Measurements from ENCODE around the gene ARHGAP8. TPM values are rescaled to one million over a fixed set of nuclear protein-coding genes. Genes with fewer than 3 reads are reported as not detected.

ARHGAP8 gene
- total and polyA plus RNA-seq, 2 experiments from 2014 or later: 62.8 to 64.9 TPM

DNA sequence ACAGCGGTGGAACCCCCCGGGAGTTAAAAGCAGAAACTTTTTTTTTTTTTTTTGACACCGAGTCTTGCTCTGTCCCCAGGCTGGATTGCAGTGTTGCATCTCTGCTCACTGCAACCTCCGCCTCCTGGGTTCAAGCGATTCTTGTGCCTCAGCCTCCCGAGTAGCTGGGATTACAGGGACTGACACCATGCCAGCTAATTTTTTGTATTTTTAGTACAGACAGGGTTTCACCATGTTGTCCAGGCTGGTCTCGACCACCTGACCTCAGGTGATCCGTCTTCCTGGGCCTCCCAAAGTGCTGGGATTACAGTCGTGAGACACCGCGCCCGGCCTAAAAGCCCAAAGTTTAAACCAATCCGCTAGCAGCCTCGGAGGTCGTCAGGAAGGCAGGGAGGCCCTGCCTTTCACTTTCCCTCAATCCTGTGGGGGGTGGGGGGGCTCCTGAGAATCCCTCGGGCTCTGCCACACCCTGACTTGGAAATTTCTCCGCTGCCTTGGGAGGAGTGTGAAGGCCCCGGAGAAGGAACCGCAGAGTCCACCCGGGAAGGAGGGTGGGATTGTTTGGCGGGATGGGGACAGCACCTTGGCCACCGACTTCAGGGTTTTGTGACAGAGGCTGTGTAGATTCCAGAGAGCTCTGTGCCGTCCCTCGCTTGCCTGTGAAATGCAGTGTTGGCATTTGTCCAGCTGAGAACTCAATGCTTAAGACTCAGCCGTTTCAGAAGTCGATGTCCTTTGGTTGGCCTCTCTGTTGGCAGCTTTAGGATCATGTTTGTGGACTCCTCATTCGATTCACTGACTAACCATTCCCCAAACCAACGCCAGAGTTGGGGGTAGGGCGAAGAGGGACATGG lies 1.0 kb downstream of the ARHGAP8 start (continued):
- TF ChIP-seq, protein P1, sequence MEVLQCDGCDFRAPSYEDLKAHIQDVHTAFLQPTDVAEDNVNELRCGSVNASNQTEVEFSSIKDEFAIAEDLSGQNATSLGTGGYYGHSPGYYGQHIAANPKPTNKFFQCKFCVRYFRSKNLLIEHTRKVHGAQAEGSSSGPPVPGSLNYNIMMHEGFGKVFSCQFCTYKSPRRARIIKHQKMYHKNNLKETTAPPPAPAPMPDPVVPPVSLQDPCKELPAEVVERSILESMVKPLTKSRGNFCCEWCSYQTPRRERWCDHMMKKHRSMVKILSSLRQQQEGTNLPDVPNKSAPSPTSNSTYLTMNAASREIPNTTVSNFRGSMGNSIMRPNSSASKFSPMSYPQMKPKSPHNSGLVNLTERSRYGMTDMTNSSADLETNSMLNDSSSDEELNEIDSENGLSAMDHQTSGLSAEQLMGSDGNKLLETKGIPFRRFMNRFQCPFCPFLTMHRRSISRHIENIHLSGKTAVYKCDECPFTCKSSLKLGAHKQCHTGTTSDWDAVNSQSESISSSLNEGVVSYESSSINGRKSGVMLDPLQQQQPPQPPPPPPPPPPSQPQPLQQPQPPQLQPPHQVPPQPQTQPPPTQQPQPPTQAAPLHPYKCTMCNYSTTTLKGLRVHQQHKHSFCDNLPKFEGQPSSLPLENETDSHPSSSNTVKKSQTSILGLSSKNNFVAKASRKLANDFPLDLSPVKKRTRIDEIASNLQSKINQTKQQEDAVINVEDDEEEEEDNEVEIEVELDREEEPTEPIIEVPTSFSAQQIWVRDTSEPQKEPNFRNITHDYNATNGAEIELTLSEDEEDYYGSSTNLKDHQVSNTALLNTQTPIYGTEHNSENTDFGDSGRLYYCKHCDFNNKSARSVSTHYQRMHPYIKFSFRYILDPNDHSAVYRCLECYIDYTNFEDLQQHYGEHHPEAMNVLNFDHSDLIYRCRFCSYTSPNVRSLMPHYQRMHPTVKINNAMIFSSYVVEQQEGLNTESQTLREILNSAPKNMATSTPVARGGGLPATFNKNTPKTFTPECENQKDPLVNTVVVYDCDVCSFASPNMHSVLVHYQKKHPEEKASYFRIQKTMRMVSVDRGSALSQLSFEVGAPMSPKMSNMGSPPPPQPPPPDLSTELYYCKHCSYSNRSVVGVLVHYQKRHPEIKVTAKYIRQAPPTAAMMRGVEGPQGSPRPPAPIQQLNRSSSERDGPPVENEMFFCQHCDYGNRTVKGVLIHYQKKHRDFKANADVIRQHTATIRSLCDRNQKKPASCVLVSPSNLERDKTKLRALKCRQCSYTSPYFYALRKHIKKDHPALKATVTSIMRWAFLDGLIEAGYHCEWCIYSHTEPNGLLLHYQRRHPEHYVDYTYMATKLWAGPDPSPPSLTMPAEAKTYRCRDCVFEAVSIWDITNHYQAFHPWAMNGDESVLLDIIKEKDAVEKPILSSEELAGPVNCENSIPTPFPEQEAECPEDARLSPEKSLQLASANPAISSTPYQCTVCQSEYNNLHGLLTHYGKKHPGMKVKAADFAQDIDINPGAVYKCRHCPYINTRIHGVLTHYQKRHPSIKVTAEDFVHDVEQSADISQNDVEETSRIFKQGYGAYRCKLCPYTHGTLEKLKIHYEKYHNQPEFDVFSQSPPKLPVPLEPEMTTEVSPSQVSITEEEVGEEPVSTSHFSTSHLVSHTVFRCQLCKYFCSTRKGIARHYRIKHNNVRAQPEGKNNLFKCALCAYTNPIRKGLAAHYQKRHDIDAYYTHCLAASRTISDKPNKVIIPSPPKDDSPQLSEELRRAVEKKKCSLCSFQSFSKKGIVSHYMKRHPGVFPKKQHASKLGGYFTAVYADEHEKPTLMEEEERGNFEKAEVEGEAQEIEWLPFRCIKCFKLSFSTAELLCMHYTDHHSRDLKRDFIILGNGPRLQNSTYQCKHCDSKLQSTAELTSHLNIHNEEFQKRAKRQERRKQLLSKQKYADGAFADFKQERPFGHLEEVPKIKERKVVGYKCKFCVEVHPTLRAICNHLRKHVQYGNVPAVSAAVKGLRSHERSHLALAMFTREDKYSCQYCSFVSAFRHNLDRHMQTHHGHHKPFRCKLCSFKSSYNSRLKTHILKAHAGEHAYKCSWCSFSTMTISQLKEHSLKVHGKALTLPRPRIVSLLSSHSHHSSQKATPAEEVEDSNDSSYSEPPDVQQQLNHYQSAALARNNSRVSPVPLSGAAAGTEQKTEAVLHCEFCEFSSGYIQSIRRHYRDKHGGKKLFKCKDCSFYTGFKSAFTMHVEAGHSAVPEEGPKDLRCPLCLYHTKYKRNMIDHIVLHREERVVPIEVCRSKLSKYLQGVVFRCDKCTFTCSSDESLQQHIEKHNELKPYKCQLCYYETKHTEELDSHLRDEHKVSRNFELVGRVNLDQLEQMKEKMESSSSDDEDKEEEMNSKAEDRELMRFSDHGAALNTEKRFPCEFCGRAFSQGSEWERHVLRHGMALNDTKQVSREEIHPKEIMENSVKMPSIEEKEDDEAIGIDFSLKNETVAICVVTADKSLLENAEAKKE (CRISPR knock-in tag; IDR thresholded peaks at IDR 0.05): no peak
- no peak for TF ChIP-seq CREB1 (CRISPR knock-in tag; IDR thresholded peaks at IDR 0.05; ENCODE audit: low read depth)
- TF ChIP-seq, protein P2, sequence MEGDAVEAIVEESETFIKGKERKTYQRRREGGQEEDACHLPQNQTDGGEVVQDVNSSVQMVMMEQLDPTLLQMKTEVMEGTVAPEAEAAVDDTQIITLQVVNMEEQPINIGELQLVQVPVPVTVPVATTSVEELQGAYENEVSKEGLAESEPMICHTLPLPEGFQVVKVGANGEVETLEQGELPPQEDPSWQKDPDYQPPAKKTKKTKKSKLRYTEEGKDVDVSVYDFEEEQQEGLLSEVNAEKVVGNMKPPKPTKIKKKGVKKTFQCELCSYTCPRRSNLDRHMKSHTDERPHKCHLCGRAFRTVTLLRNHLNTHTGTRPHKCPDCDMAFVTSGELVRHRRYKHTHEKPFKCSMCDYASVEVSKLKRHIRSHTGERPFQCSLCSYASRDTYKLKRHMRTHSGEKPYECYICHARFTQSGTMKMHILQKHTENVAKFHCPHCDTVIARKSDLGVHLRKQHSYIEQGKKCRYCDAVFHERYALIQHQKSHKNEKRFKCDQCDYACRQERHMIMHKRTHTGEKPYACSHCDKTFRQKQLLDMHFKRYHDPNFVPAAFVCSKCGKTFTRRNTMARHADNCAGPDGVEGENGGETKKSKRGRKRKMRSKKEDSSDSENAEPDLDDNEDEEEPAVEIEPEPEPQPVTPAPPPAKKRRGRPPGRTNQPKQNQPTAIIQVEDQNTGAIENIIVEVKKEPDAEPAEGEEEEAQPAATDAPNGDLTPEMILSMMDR (conservative IDR thresholded peaks at IDR 0.05; ENCODE audit: low read depth in 2 of 2): no peak
- TF ChIP-seq ZNF114 (CRISPR knock-in tag; IDR thresholded peaks at IDR 0.05): no peak

DNA sequence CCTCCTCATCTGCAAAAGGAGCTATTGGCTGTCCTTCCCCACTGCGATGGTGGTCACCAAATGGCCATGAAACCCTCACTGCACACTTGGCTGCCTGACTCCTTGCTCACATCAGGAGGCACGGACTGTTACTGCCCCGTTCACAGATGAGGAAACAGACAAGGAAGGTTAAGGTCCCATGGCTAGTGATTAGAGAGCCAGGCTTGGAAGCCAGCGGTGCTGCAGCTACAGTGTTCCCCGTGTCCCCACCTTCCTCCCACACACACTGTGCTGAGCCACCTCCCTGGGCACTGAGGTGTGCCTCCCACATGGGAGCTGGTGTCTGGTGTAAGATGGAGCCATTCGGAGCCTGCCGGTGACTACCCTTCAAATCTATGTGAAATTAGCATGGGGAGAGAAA lies 2.6 kb downstream of the ARHGAP8 start:
- Histone ChIP-seq H3K4me1 (ENCODE audit: insufficient read depth) (peaks cover 27% of the 10 kb centered on the region), H3K4me2 (0 out of 2 replicates have a peak overlapping the region, but pooled peaks have one; percentile 81), H3K4me3 (peak overlapping the region; percentile 44; the same call in 1 of the 2 replicates), H3K79me2 (replicated peaks; ENCODE audit: insufficient read depth) (peaks cover 72% of the 10 kb centered on the region), H3K36me3 (ENCODE audit: insufficient read depth) (no peaks in the 10 kb centered on the region), H3K27me3 (ENCODE audit: insufficient read depth) (no peaks in the 10 kb centered on the region), H3F3A (replicated peaks; ENCODE audit: low read depth) (0 out of 2 replicates have a peak, but pooled peaks cover 7% of the 10 kb centered on the region), H2AFZ (no peak overlapping the region), H3K9me2 (ENCODE audit: insufficient read depth) (no peaks in the 10 kb centered on the region), H3K27ac (ENCODE audit: low read depth) (peak overlapping the region; percentile 87; the same call in 1 of the 2 replicates), H4K20me1 (replicated peaks; ENCODE audit: insufficient read depth) (peaks cover 7% of the 10 kb centered on the region)
- H3K4me3 Mint-ChIP-seq: peak overlapping the region; percentile 56; the same call in 1 of the 3 replicates
- ATAC-seq (no peak), DNase-seq (ENCODE audit: low spot score) (no peak)
- H3K27me3 Mint-ChIP-seq (ENCODE audit: insufficient read depth, low read depth, poor library complexity): peaks cover 25% of the 10 kb centered on the region
- H3K4me1 Mint-ChIP-seq: peaks cover 48% of the 10 kb centered on the region
- peak overlapping the region; percentile 78; the same call in 1 of the 2 replicates for H3K27ac Mint-ChIP-seq
- peaks cover 7% of the 10 kb centered on the region; the same call in 2 of the 3 replicates for H3K9me3 Mint-ChIP-seq
- H3K36me3 Mint-ChIP-seq (ENCODE audit: low read depth): peaks cover 31% of the 10 kb centered on the region
- no peak for TF ChIP-seq EZH2 (IDR thresholded peaks at IDR 0.05; ENCODE audit: low read depth, unreplicated experiment)
- no peak for TF ChIP-seq ZNF331 (CRISPR knock-in tag; IDR thresholded peaks at IDR 0.05; ENCODE audit: low read depth)
- TF ChIP-seq ZNF114 (CRISPR knock-in tag; IDR thresholded peaks at IDR 0.05): no peak
- no peak for TF ChIP-seq NANOG (IDR thresholded peaks at IDR 0.05; ENCODE audit: borderline replicate concordance)
- no peak for TF ChIP-seq CREB1 (CRISPR knock-in tag; IDR thresholded peaks at IDR 0.05; ENCODE audit: low read depth)
- TF ChIP-seq STAT1 (IDR thresholded peaks at IDR 0.05; ENCODE audit: unreplicated experiment): no peak
